SKM-1 (cell line): ENCODE measurements around the gene CAV2.

ENCODE experiments used
- DNase-seq: peaks from one replicate; lab custom pipeline; 2025; ENCODE audit not compliant: unreplicated experiment; lab: John Stamatoyannopoulos, UW

The CAV2 gene

GRCh38 chr7:116494472-116494871 is 5.1 kb upstream of the CAV2 start:
- DNase-seq: no peak

GRCh38 chr7:116495736-116496135 is 3.8 kb upstream of the CAV2 start:
- no peak for DNase-seq

GRCh38 chr7:116496653-116497052 is 2.9 kb upstream of the CAV2 start:
- DNase-seq: no peak

- no peak for DNase-seq
Measured at GRCh38 chr7:116497708-116498107, 1.8 kb upstream of the CAV2 start.

- DNase-seq: no peak
Measured at GRCh38 chr7:116500078-116500853, 728 bp downstream of the CAV2 start.

- no peak for DNase-seq
Measured at GRCh38 chr7:116501425-116502167, 2.1 kb downstream of the CAV2 start.

GRCh38 chr7:116502201-116503096 is 2.9 kb downstream of the CAV2 start:
- no peak for DNase-seq

GRCh38 chr7:116503835-116504234 is 4.3 kb downstream of the CAV2 start:
- DNase-seq: no peak

- DNase-seq: no peak
Measured at GRCh38 chr7:116505278-116505677, 5.7 kb downstream of the CAV2 start.

- DNase-seq: no peak
Measured at GRCh38 chr7:116505823-116506222, 6.3 kb downstream of the CAV2 start.

- no peak for DNase-seq
Measured at GRCh38 chr7:116509982-116510579, 10.5 kb downstream of the CAV2 start.

GRCh38 chr7:116510795-116511194 is 11.3 kb downstream of the CAV2 start:
- DNase-seq: no peak

- DNase-seq: no peak
Measured at GRCh38 chr7:116511552-116512519, 12.3 kb downstream of the CAV2 start.

- DNase-seq: no peak
Measured at GRCh38 chr7:116512520-116513188, 13.1 kb downstream of the CAV2 start.

GRCh38 chr7:116515584-116515983 is 16.0 kb downstream of the CAV2 start:
- DNase-seq: no peak

- DNase-seq: no peak
Measured at GRCh38 chr7:116516324-116516723, 16.8 kb downstream of the CAV2 start.

GRCh38 chr7:116517626-116518025 is 18.1 kb downstream of the CAV2 start:
- DNase-seq: no peak

GRCh38 chr7:116518961-116519360 is 19.4 kb downstream of the CAV2 start:
- DNase-seq: no peak

- no peak for DNase-seq
Measured at GRCh38 chr7:116521046-116521664, 21.6 kb downstream of the CAV2 start.
